Measurements from ENCODE around the gene TMEM115.
"Not testable (repeated sequence)": the region's sequence is repeated elsewhere in the genome, so short reads cannot be mapped to it uniquely, and the experiment has no call there.

Gene TMEM115

DNA sequence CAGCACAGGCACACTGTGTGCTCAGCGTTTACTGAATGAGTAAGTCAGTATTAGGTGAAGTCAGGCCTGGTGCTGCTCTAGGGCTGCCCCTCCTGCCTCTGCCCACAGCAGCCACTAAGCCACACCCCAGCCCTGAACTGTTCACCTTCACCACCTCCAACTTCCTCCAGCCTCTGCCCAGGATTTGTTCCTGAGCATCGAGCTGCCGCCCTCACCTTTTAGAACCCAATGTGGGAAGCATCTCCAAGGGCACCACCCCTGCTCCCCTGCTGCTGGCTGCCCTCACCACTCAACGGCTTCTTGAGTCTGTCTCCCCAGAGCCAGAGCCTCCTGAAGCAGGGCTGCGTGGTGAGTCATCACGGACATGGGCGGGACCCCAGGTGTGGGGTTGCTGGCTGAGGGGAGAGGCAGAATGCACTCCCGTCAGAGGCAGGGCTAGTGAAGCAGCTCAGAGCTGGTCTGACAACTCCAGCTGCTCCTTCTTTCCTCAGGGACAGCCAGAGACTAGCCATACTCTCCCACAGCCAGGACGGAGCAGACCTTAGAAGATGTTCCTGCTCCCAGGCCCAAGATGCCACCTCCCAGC lies 42.6 kb downstream of the TMEM115 start:
- no peak for DNase-seq (ENCODE audit: low spot score)

DNA sequence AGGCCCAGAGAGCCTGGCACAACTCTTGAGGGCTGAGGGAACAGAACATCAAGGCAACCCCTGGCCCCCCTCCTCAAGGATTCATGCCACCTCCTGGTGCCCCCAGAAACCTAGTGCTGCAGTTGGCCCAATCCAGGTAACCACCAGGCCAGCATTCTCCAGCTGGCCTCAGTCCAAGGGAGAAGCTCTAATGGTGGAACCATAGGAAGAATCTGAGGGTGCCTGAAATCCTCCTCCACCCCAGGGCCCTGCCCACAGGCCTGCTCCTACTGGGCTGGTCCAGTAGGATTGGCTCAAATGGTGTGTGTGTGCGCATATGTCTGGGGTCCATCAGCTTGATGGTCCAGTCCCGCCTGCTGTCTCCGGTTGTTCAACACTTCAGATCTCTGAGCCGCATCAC lies 44.5 kb downstream of the TMEM115 start:
- no peak for DNase-seq (ENCODE audit: low spot score)

- no peak for DNase-seq (ENCODE audit: low spot score)
Observed at GRCh38 chr3:50314342-50314741, 45.0 kb downstream of the TMEM115 start.

DNA sequence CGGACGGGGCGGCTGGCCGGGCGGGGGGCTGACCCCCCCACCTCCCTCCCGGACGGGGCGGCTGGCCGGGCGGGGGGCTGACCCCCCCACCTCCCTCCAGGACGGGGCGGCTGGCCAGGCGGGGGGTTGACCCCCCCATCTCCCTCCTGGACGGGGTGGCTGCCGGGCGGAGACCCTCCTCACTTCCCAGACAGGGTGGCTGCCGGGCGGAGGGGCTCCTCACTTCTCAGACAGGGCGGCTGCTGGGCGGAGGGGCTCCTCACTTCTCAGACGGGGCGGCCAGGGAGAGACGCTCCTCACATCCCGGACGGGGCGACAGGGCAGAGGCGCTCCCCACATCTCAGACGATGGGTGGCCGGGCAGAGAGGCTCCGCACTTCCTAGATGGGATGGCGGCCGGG lies 47.3 kb downstream of the TMEM115 start:
- DNase-seq (ENCODE audit: low spot score), result not testable (repeated sequence)
